ENCODE results near the gene ITPR3.

GRCh38 chr6:33592595-33593413, 28.3 kb upstream of the ITPR3 start:
- TF ChIP-seq POLR2AphosphoS5 (IDR thresholded peaks at IDR 0.05) (no peak), CTCF (IDR thresholded peaks at IDR 0.05) (no peak)

Data from suprapubic skin (tissue), 3 donors.